ENCODE data around the gene SHC1.

- TF ChIP-seq CTCF (IDR thresholded peaks at IDR 0.05; ENCODE audit: borderline replicate concordance, extremely low read depth, low read length, poor library complexity, severe bottlenecking) (no peak), EZH2 (IDR thresholded peaks at IDR 0.05; ENCODE audit: borderline replicate concordance, low read depth, low read length, severe bottlenecking) (no peak)
Measured at GRCh38 chr1:154951901-154952657, 18.5 kb downstream of the SHC1 start.

All from DND-41 (cell line).